ENCODE results near the gene PIEZO1.

DNA sequence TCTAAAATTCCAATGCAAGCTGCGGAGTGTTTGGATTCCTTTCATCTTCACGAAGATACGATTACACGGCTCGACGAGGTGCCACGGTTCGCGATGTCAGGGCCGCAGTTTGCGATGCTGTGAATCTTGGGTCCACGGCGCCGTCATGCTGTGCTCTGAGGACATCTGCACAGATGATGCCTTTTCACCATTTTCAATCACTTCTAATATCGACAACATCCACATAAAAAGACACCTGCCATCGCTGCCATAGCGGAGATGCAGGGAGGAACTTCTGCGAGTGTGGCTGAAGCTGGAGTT lies 33.5 kb upstream of the PIEZO1 start:
- TF ChIP-seq CTCF (IDR thresholded peaks at IDR 0.05) (no peak), POLR2AphosphoS5 (IDR thresholded peaks at IDR 0.05) (no peak), POLR2A (IDR thresholded peaks at IDR 0.05) (no peak), EP300 (IDR thresholded peaks at IDR 0.05) (no peak)
